NOMO-1 (cell line): ENCODE data around the gene RAD51B.

Experiments
- DNase-seq, 2 experiments: peaks; one replicate each; lab custom pipeline; 2025; ENCODE audit not compliant: unreplicated experiment in 2 of 2; lab: John Stamatoyannopoulos, UW

RAD51B gene

GRCh38 chr14:67833403-67833802, 13.8 kb downstream of the RAD51B start:
- DNase-seq: no peak

- no peak for DNase-seq
Observed at GRCh38 chr14:67835596-67835995, 16.0 kb downstream of the RAD51B start.

DNA sequence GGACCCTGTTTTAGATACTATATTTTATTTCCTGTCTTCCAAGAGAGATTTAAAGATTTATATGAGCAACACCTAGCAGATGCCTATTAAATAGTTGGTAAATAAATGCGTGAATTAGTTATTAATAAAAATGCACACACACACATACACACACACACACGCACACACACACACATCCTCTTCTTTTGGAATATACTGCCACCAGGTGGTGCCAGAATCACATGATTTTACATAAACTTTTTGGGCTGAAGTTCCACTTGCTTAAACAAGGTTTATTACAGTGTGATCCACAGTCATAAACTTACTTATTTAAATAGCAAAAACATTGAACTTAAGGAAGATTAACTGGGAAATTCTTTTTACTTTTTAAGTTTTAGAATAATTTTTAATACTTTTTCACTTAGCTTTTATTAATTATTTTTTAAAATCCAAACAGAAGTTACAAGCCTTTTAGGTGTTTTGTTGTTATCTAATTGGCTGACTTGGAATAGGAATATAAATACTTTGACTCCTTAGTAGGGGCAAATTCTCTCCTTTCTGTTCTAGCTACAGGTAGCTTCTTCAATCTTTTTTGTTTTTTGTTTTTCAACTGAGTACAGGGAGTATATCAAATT, 17.5 kb downstream of the RAD51B start:
- DNase-seq: peak; percentile 46 to 67

- DNase-seq: no peak
Observed at GRCh38 chr14:67846029-67846610, 26.5 kb downstream of the RAD51B start.

- no peak for DNase-seq
Observed at GRCh38 chr14:67850066-67850830, 30.7 kb downstream of the RAD51B start.

DNA sequence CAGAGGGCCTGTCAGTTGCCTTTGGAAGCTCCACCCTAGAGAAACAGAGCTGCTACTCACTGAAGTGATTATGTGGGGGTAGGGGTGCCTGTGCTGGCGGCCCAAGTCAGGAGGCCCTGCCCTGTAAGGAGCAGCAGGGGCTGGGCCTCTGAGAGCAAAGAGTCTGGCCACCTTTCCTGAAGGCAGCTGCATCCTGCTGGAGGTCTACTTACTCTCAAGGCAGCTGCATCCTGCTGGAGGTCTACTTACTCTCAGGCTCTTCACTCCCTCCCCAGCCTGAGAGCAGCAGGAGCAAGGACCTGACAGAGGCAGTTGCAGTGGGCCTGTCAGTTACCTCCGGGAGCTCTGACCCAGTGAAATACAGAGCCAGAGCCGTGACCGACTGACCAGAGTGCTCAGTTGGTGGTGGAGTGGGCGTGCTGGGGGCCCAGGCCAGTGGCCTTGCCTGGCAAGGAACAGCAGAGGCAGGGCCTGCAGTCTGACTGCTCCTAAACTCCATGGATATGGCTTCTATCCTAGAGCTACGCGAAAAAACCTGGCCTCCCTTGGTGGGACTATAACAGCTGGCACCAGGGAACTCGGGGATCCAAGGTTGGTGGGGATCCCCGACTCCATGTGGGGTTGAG, 32.3 kb downstream of the RAD51B start:
- no peak for DNase-seq

GRCh38 chr14:67852926-67853604, 33.5 kb downstream of the RAD51B start:
- peak; percentile 13 to 89 for DNase-seq

- DNase-seq: peak; percentile 11 to 91
Observed at GRCh38 chr14:67853715-67854114, 34.1 kb downstream of the RAD51B start.

- DNase-seq: no peak
Observed at GRCh38 chr14:67856827-67857226, 37.2 kb downstream of the RAD51B start.

DNA sequence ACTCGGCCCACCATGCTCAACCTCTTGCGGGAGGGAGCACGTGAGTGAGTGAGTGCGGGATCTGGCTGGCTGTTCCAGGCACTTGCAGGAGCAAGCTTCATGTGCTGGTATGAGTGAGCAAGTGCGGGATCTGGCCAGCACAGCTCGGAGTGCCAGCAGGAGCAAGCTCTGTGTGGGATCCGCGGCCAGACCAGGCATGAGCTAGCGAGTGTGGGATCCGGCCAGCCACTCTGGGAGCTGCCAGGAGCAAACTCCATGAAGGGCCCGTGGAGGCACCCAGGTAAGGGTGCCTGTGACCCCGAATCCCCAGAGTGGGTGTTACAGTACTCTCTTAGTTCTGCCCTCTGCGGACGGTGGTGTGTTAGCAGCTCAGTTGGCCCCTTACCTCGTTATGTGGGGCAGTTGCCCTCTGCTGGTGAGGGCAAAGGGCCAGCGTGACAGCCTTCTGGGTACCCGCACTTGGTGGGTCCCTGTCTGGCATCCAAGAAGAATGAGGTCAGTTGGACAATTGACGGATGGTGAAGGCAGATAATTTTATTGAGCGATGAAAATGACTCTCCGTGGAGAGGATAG, 38.3 kb downstream of the RAD51B start:
- DNase-seq: no peak

GRCh38 chr14:67859169-67859749, 39.7 kb downstream of the RAD51B start:
- DNase-seq: no peak

GRCh38 chr14:67863223-67863622, 43.6 kb downstream of the RAD51B start:
- no peak for DNase-seq

- DNase-seq: no peak
Observed at GRCh38 chr14:67875175-67876006, 55.8 kb downstream of the RAD51B start.

DNA sequence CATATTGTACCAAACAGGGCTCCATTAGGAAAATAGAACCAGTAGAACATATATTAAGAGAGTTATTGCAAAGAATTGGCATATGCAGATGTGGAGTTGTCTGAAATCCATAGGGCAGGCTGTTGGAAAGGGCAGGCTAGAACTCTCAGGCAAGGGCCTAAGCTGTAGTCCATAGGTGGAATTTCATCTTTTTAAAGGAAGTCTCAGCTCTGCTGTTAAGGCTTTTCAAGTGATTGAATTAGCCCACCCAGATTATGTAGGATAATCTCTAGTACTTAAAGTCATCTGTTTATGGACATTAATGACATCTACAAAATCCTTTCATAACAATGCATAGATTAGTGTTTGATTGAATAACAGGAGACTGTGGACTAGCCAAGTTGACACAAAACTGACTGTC, 59.4 kb downstream of the RAD51B start:
- no peak for DNase-seq

DNA sequence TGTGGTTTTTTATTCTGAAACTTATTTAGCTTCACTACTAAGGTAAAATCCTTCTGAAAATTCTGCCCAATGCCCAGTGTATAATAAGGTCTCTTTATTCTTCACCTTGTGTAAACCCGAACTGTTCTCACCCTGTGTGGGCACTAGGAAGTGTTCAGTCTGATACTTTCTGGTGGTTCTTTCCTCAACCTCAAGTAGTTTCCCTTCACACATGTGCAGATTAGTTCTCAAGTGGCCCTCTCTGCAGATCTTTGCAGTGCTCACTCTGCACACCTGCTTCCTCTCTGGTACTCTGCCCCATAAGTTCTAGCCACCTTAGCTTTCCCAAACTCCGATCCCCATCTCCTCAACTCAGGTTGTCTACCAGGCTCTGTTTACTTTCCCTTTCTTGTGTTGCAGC, 61.6 kb downstream of the RAD51B start:
- DNase-seq: no peak

DNA sequence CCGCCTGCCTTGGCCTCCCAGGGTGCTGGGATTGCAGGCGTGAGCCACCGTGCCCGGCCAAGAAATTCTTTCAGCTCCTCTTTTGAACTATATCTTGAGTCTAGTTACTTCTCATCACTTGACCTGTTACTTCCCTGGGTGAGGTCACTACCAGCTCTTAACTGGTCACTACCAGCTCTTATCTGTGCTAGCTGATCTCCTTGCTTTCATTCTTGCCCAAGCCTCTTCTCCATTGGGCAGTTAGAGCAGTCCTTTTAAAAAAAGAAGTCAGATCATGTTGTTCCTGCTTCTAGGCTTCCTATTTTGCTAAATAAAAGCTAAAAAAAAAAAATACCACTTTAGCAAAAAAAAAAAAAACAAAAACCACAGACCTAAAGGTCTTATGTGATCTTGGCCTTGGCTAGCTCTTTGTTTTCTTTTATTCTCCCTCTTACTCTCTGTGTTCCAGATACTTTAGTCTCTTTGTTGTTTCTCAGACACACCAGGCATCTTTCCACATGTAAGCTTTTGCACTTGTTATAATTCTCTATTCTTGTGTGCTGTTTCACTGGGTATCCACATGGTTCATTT, 63.5 kb downstream of the RAD51B start:
- DNase-seq: peak in 1 of 2 experiments; percentile 17

DNA sequence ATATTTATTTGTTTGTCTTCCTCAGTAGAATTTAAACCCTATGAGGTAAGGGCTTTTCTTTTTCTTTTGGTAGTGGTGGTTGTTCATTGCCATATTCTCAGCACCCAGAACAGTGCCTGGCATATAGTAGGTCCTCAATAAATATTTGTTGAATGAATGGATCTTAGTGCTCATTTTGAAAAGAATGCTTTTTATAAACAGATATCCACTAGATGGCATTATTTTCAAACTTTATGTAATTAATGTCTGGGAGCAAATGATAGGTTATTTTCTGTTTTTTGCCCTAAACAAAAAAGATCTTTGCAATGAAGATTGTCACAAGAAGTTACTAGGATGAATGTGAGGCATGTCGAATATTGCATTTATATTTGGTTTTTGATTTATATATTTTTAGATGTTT, 64.1 kb downstream of the RAD51B start:
- peak in 1 of 2 experiments; percentile 34 for DNase-seq

DNA sequence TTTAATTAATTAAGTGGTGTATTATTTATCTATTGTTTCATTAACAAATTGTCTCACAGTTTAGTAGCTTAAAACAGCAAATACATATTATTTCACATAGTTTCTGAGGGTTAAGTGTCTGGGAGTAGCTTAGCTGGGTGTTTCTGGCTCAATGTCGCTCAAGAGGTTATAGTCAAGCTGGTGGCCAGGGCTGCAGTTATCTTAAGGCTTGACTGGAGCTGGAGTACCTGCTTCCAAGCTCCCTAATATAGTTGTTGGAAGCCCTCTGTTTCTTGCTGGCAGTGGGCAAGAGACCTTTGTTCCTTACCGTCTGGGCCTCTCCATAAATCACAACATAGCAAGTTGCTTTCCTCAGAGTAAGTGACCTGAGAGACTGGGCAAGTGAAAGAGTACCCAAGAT, 66.6 kb downstream of the RAD51B start:
- no peak for DNase-seq

GRCh38 chr14:67887478-67887877, 67.9 kb downstream of the RAD51B start:
- no peak for DNase-seq
